Measurements from ENCODE around the gene CPB2.

DNA sequence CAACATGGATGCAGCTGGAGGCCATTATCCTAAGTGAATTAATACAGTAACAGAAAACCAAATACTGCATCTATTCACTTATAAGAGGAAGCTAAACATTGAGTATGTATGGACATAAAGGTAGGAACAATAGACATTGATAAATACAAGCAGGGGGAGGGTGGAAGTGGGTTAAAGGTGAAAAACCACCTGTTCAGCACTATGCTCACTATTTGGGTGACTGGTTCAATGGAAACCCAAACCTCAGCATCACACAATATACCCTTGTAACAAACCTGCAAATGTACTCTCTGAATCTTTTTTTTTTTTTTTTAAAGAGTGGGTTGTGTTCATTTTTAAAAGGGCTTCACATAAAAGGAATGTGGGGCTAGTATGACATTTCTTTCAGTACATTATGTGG is 26.9 kb upstream of the CPB2 start:
- TF ChIP-seq, protein P1, sequence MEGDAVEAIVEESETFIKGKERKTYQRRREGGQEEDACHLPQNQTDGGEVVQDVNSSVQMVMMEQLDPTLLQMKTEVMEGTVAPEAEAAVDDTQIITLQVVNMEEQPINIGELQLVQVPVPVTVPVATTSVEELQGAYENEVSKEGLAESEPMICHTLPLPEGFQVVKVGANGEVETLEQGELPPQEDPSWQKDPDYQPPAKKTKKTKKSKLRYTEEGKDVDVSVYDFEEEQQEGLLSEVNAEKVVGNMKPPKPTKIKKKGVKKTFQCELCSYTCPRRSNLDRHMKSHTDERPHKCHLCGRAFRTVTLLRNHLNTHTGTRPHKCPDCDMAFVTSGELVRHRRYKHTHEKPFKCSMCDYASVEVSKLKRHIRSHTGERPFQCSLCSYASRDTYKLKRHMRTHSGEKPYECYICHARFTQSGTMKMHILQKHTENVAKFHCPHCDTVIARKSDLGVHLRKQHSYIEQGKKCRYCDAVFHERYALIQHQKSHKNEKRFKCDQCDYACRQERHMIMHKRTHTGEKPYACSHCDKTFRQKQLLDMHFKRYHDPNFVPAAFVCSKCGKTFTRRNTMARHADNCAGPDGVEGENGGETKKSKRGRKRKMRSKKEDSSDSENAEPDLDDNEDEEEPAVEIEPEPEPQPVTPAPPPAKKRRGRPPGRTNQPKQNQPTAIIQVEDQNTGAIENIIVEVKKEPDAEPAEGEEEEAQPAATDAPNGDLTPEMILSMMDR (IDR thresholded peaks at IDR 0.05 in 2 of 3, conservative IDR thresholded peaks at IDR 0.05 in 1 of 3; ENCODE audit: borderline replicate concordance in 1 of 3, insufficient read depth in 1 of 3, low read depth in 2 of 3, low read length in 2 of 3) = no peak
- no peak for TF ChIP-seq TCF7L2 (IDR thresholded peaks at IDR 0.05; ENCODE audit: borderline replicate concordance, extremely low read depth, insufficient read depth, insufficient read length)
- no peak for TF ChIP-seq JUND (IDR thresholded peaks at IDR 0.05)
- TF ChIP-seq ZNF274 (IDR thresholded peaks at IDR 0.05; ENCODE audit: low read depth, low read length) = no peak
- no peak for TF ChIP-seq POLR2A (IDR thresholded peaks at IDR 0.05; ENCODE audit: borderline replicate concordance, extremely low read depth, insufficient read depth, insufficient read length)
- no peak for TF ChIP-seq EZH2phosphoT487 (IDR thresholded peaks at IDR 0.05; ENCODE audit: borderline replicate concordance)
- TF ChIP-seq SIN3A (IDR thresholded peaks at IDR 0.05; ENCODE audit: low read depth) = no peak
- TF ChIP-seq, protein P2, sequence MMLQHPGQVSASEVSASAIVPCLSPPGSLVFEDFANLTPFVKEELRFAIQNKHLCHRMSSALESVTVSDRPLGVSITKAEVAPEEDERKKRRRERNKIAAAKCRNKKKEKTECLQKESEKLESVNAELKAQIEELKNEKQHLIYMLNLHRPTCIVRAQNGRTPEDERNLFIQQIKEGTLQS (IDR thresholded peaks at IDR 0.05) = no peak
- no peak for TF ChIP-seq EZH2 (IDR thresholded peaks at IDR 0.05)
- TF ChIP-seq YY1 (IDR thresholded peaks at IDR 0.05; ENCODE audit: extremely low read depth, insufficient replicate concordance, low read depth, low read length) = no peak

Data from HCT116 (cell line).